ENCODE results near the gene CCDC180.

Gene CCDC180

DNA sequence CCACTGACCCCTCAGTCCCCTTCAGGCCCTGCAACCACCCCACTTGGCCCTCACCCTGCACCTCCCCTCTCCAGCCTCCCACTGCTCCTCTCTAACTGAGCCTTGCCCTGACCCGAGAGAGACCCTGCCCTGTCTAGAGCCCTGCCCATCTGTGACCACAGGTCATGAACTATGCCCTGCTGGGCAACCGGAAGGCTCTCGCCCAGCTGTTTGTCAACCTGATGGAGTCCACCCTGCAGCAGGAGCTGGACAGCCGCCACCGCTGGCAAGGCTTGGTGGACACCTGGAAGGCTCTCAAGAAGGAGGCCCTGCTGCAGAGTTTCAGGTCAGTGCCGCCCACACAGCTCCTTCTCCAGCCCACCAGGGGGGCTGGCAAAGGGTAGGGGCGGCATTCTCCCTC is 9.4 kb downstream of the CCDC180 start:
- Histone ChIP-seq H3K4me1 (ENCODE audit: insufficient read depth, insufficient read length) (peaks cover 3% of the 10 kb centered on the region), H3K9me3 (ENCODE audit: insufficient read depth, low read length) (no peaks in the 10 kb centered on the region), H3K4me3 (ENCODE audit: insufficient read length, low read depth) (no peak overlapping the region), H3K36me3 (ENCODE audit: insufficient read depth, insufficient read length, low read length) (peaks cover 4% of the 10 kb centered on the region), H3K9ac (ENCODE audit: insufficient read length, low read depth) (no peak overlapping the region), H3K27me3 (ENCODE audit: insufficient read depth, insufficient read length) (no peaks in the 10 kb centered on the region)
- DNase-seq (ENCODE audit: low read depth, low spot score), result no peak
- no peak for TF ChIP-seq SUZ12 (IDR thresholded peaks at IDR 0.05; ENCODE audit: extremely low read depth, insufficient read depth, insufficient read length)
- TF ChIP-seq YY1 (IDR thresholded peaks at IDR 0.05; ENCODE audit: insufficient read depth, insufficient read length), result no peak

DNA sequence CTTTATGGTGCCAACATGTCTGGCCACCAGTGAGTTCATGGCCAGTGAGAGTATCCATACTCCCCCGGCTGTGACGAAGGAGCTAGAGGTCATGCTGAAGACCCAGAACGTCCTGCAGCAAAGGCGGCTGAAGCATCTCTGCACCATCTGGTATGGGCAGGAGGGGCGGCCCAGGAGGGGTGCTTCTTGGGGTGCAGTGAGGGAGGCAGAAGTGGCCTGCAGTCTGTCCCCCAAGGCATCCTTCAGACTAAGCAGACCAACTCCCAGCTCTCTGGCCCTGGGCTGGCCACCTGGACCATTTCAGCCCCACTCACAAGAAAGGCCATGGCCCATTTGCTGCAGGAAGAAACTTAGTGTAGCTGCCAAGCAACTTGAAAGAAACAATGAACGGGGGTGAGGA is 11.0 kb downstream of the CCDC180 start:
- Histone ChIP-seq H3K4me1 (ENCODE audit: insufficient read depth, insufficient read length) (peaks cover 2% of the 10 kb centered on the region), H3K9me3 (ENCODE audit: insufficient read depth, low read length) (no peaks in the 10 kb centered on the region), H3K4me3 (ENCODE audit: insufficient read length, low read depth) (no peak overlapping the region), H3K27me3 (ENCODE audit: insufficient read depth, insufficient read length) (no peaks in the 10 kb centered on the region), H3K9ac (ENCODE audit: insufficient read length, low read depth) (no peak overlapping the region), H3K36me3 (ENCODE audit: insufficient read depth, insufficient read length, low read length) (peaks cover under 1% of the 10 kb centered on the region)
- no peak for DNase-seq (ENCODE audit: low read depth, low spot score)
- TF ChIP-seq ZNF274 (IDR thresholded peaks at IDR 0.05; ENCODE audit: low read depth, low read length), result no peak
- no peak for TF ChIP-seq YY1 (IDR thresholded peaks at IDR 0.05; ENCODE audit: insufficient read depth, insufficient read length)

- no peak for TF ChIP-seq YY1 (IDR thresholded peaks at IDR 0.05; ENCODE audit: insufficient read depth, insufficient read length)
- no peak for TF ChIP-seq SUZ12 (IDR thresholded peaks at IDR 0.05; ENCODE audit: extremely low read depth, insufficient read depth, insufficient read length)
- no peak for TF ChIP-seq ZNF274 (IDR thresholded peaks at IDR 0.05; ENCODE audit: low read depth, low read length)
- no peak overlapping the region for H3K4me3 ChIP-seq (ENCODE audit: insufficient read length, low read depth)
- no peaks in the 10 kb centered on the region for H3K9me3 ChIP-seq (ENCODE audit: insufficient read depth, low read length)
- H3K4me1 ChIP-seq (ENCODE audit: insufficient read depth, insufficient read length), result peaks cover 2% of the 10 kb centered on the region
- H3K27me3 ChIP-seq (ENCODE audit: insufficient read depth, insufficient read length), result no peaks in the 10 kb centered on the region
- H3K36me3 ChIP-seq (ENCODE audit: insufficient read depth, insufficient read length, low read length), result no peaks in the 10 kb centered on the region
- no peak for DNase-seq (ENCODE audit: low read depth, low spot score)
- no peak overlapping the region for H3K9ac ChIP-seq (ENCODE audit: insufficient read length, low read depth)
Measured at GRCh38 chr9:97319395-97319794, 11.9 kb downstream of the CCDC180 start.

- no peak overlapping the region for H3K4me3 ChIP-seq (ENCODE audit: insufficient read length, low read depth)
Measured at GRCh38 chr9:97320080-97320642, 12.7 kb downstream of the CCDC180 start.

DNA sequence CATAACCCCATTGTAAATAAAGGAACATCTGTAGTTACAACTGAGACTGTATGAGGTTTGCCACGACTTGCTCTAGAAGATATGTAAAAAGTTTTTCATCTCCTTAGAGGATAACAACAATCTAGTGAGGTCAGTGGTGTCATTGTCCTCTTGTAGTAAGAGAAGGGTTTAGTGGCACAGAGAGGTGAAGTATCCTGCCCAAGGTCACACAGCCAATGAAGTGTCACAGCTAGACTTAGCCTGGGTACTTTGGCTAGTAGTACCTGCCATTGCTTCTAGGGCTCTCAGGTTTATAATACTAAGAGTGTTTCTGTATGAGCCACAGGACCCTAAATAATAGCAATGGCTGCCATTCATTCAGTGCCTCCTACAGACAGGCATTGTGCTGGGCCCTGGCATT is 13.8 kb downstream of the CCDC180 start:
- Histone ChIP-seq H3K27me3 (ENCODE audit: insufficient read depth, insufficient read length) (no peaks in the 10 kb centered on the region), H3K9me3 (ENCODE audit: insufficient read depth, low read length) (no peaks in the 10 kb centered on the region), H3K4me3 (ENCODE audit: insufficient read length, low read depth) (no peak overlapping the region), H3K36me3 (ENCODE audit: insufficient read depth, insufficient read length, low read length) (no peaks in the 10 kb centered on the region), H3K4me1 (ENCODE audit: insufficient read depth, insufficient read length) (peaks cover 2% of the 10 kb centered on the region), H3K9ac (ENCODE audit: insufficient read length, low read depth) (no peak overlapping the region)
- no peak for DNase-seq (ENCODE audit: low read depth, low spot score)
- TF ChIP-seq YY1 (IDR thresholded peaks at IDR 0.05; ENCODE audit: insufficient read depth, insufficient read length) (no peak), ZNF274 (IDR thresholded peaks at IDR 0.05; ENCODE audit: low read depth, low read length) (no peak), SUZ12 (IDR thresholded peaks at IDR 0.05; ENCODE audit: extremely low read depth, insufficient read depth, insufficient read length) (no peak)

More at GRCh38 chr9:97320080-97320642, 12.7 kb downstream of the CCDC180 start:
- no peaks in the 10 kb centered on the region for H3K9me3 ChIP-seq (ENCODE audit: insufficient read depth, low read length)
- TF ChIP-seq SUZ12 (IDR thresholded peaks at IDR 0.05; ENCODE audit: extremely low read depth, insufficient read depth, insufficient read length) (no peak), ZNF274 (IDR thresholded peaks at IDR 0.05; ENCODE audit: low read depth, low read length) (no peak), YY1 (IDR thresholded peaks at IDR 0.05; ENCODE audit: insufficient read depth, insufficient read length) (no peak)
- no peaks in the 10 kb centered on the region for H3K36me3 ChIP-seq (ENCODE audit: insufficient read depth, insufficient read length, low read length)
- no peak for DNase-seq (ENCODE audit: low read depth, low spot score)
- no peaks in the 10 kb centered on the region for H3K27me3 ChIP-seq (ENCODE audit: insufficient read depth, insufficient read length)
- no peak overlapping the region for H3K9ac ChIP-seq (ENCODE audit: insufficient read length, low read depth)
- H3K4me1 ChIP-seq (ENCODE audit: insufficient read depth, insufficient read length), result peaks cover 2% of the 10 kb centered on the region

- H3K27me3 ChIP-seq (ENCODE audit: insufficient read depth, insufficient read length), result no peaks in the 10 kb centered on the region
- TF ChIP-seq ZNF274 (IDR thresholded peaks at IDR 0.05; ENCODE audit: low read depth, low read length) (no peak), YY1 (IDR thresholded peaks at IDR 0.05; ENCODE audit: insufficient read depth, insufficient read length) (no peak), SUZ12 (IDR thresholded peaks at IDR 0.05; ENCODE audit: extremely low read depth, insufficient read depth, insufficient read length) (no peak)
- no peak overlapping the region for H3K4me3 ChIP-seq (ENCODE audit: insufficient read length, low read depth)
- H3K4me1 ChIP-seq (ENCODE audit: insufficient read depth, insufficient read length), result peaks cover 2% of the 10 kb centered on the region
- DNase-seq (ENCODE audit: low read depth, low spot score), result no peak
- no peaks in the 10 kb centered on the region for H3K9me3 ChIP-seq (ENCODE audit: insufficient read depth, low read length)
- no peak overlapping the region for H3K9ac ChIP-seq (ENCODE audit: insufficient read length, low read depth)
- H3K36me3 ChIP-seq (ENCODE audit: insufficient read depth, insufficient read length, low read length), result no peaks in the 10 kb centered on the region
Measured at GRCh38 chr9:97321691-97322090, 14.2 kb downstream of the CCDC180 start.

GRCh38 chr9:97322105-97322504 is 14.6 kb downstream of the CCDC180 start:
- H3K9ac ChIP-seq (ENCODE audit: insufficient read length, low read depth), result no peak overlapping the region
- H3K4me3 ChIP-seq (ENCODE audit: insufficient read length, low read depth), result no peak overlapping the region
- no peaks in the 10 kb centered on the region for H3K36me3 ChIP-seq (ENCODE audit: insufficient read depth, insufficient read length, low read length)
- H3K27me3 ChIP-seq (ENCODE audit: insufficient read depth, insufficient read length), result no peaks in the 10 kb centered on the region
- no peaks in the 10 kb centered on the region for H3K9me3 ChIP-seq (ENCODE audit: insufficient read depth, low read length)
- TF ChIP-seq YY1 (IDR thresholded peaks at IDR 0.05; ENCODE audit: insufficient read depth, insufficient read length), result no peak
- no peak for TF ChIP-seq SUZ12 (IDR thresholded peaks at IDR 0.05; ENCODE audit: extremely low read depth, insufficient read depth, insufficient read length)
- no peak for TF ChIP-seq ZNF274 (IDR thresholded peaks at IDR 0.05; ENCODE audit: low read depth, low read length)
- no peak for DNase-seq (ENCODE audit: low read depth, low spot score)
- no peaks in the 10 kb centered on the region for H3K4me1 ChIP-seq (ENCODE audit: insufficient read depth, insufficient read length)

Measured in NT2/D1 (cell line).